IMR-90 (cell line): ENCODE data around the gene SLC2A1. TPM values are rescaled to one million over a fixed set of nuclear protein-coding genes. Genes with fewer than 3 reads are reported as not detected.

ENCODE experiments used
- ATAC-seq: fragments of 200-7000 bp; cut with Tn5 transposase; 2 replicates; pipeline ENCODE4 v1.9.1; 2020; ENCODE audit warnings: low read depth, mild to moderate bottlenecking, moderate library complexity
- BruUV-seq: library from RNA; stranded (reverse); fragments of 400-500 nt; replicated peaks from 2 replicates; lab custom pipeline; 2021; lab: Mats Ljungman, UMichigan
- CTCF ChIA-PET: fragments of 300-600 bp; formaldehyde crosslinking; extraction: SDS; loops from one replicate; lab custom pipeline; 2021; ENCODE audit warnings: antibody characterized with exemption; lab: Yijun Ruan, JAX
- POLR2A ChIA-PET: fragments of 300-600 bp; sonication (Branson Sonifier 250); formaldehyde crosslinking; loops from one replicate; lab custom pipeline; 2022; ENCODE audit warnings: antibody characterized with exemption; ENCODE audit not compliant: unreplicated experiment; lab: Charles Lee
- DNase-seq: peaks from one replicate; pipeline ENCODE4 v3.0.0; 2013
- H2AFZ ChIP-seq: replicated peaks from 2 replicates; pipeline ENCODE3; 2013; ENCODE audit warnings: low read length, mild to moderate bottlenecking; ENCODE audit not compliant: poor library complexity
- H2AK5ac ChIP-seq: 2 replicates; pipeline ENCODE4 v1.6.1; 2013; ENCODE audit warnings: low read depth, low read length, inconsistent platforms
- H2AK9ac ChIP-seq: replicated peaks from 2 replicates; pipeline ENCODE3; 2013; ENCODE audit warnings: mild to moderate bottlenecking, low read depth, low read length, moderate library complexity; ENCODE audit not compliant: poor library complexity
- H2BK120ac ChIP-seq: 2 replicates; pipeline ENCODE4 v1.6.1; 2013; ENCODE audit warnings: low read depth, low read length, inconsistent platforms
- H2BK15ac ChIP-seq: 3 replicates; pipeline ENCODE4 v1.6.1; 2013; ENCODE audit warnings: low read depth, low read length, inconsistent platforms
- H2BK20ac ChIP-seq: 2 replicates; pipeline ENCODE4 v1.6.1; 2013; ENCODE audit warnings: low read depth, mild to moderate bottlenecking, inconsistent platforms, low read length, moderate library complexity
- H2BK5ac ChIP-seq: 2 replicates; pipeline ENCODE4 v1.6.1; 2013; ENCODE audit warnings: mild to moderate bottlenecking, low read depth, low read length, inconsistent platforms; ENCODE audit not compliant: poor library complexity, severe bottlenecking
- H3K14ac ChIP-seq: replicated peaks from 2 replicates; pipeline ENCODE4 v1.6.1; 2013; ENCODE audit warnings: low read depth, low read length, inconsistent platforms
- H3K18ac ChIP-seq: 2 replicates; pipeline ENCODE4 v1.6.1; 2013; ENCODE audit warnings: low read depth, low read length, control low read depth
- H3K23ac ChIP-seq: 2 replicates; pipeline ENCODE4 v1.6.1; 2013; ENCODE audit warnings: low read depth, low read length, inconsistent platforms
- H3K27ac ChIP-seq: 2 replicates; pipeline ENCODE4 v1.5.1; 2013; ENCODE audit warnings: mild to moderate bottlenecking, control low read depth, low read length; ENCODE audit not compliant: insufficient read depth
- H3K27me3 ChIP-seq: 2 replicates; pipeline ENCODE4 v1.6.1; 2013; ENCODE audit warnings: low read length; ENCODE audit not compliant: control insufficient read depth, insufficient read depth
- H3K36me3 ChIP-seq: 2 replicates; pipeline ENCODE4 v1.6.1; 2013; ENCODE audit warnings: low read length, mixed read lengths; ENCODE audit not compliant: control insufficient read depth, insufficient read depth
- H3K4ac ChIP-seq: 2 replicates; pipeline ENCODE4 v1.6.1; 2013; ENCODE audit warnings: low read depth, low read length, inconsistent platforms
- H3K4me1 ChIP-seq: 2 replicates; pipeline ENCODE4 v1.6.1; 2013; ENCODE audit warnings: low read length, mixed read lengths; ENCODE audit not compliant: control insufficient read depth, insufficient read depth
- H3K4me2 ChIP-seq: 2 replicates; pipeline ENCODE4 v1.6.1; 2013; ENCODE audit warnings: low read depth, mild to moderate bottlenecking, control low read depth, low read length, moderate library complexity
- H3K4me3 ChIP-seq: 2 replicates; pipeline ENCODE4 v1.5.1; 2013; ENCODE audit warnings: low read depth, mild to moderate bottlenecking, control low read depth, low read length, moderate library complexity; ENCODE audit not compliant: insufficient read depth
- H3K56ac ChIP-seq: 2 replicates; pipeline ENCODE4 v1.6.1; 2013; ENCODE audit warnings: low read length, inconsistent platforms; ENCODE audit not compliant: insufficient read depth; ENCODE audit errors: extremely low read depth
- H3K79me1 ChIP-seq, 2 experiments: 2 replicates each; pipeline ENCODE4 v1.6.1; 2013; ENCODE audit warnings: low read length in 2 of 2, inconsistent platforms in 1 of 2, low read depth in 1 of 2
- H3K9ac ChIP-seq: 2 replicates; pipeline ENCODE4 v1.6.1; 2013; ENCODE audit warnings: low read depth, low read length, control low read depth
- H3K9me1 ChIP-seq: 2 replicates; pipeline ENCODE4 v1.6.1; 2013; ENCODE audit warnings: low read length, inconsistent platforms; ENCODE audit not compliant: insufficient read depth
- H3K9me3 ChIP-seq: 2 replicates; pipeline ENCODE4 v1.6.1; 2013; ENCODE audit warnings: low read length; ENCODE audit not compliant: control insufficient read depth, insufficient read depth
- H4K20me1 ChIP-seq: 2 replicates; pipeline ENCODE4 v1.6.1; 2013; ENCODE audit warnings: low read length, inconsistent platforms; ENCODE audit not compliant: insufficient read depth
- H4K5ac ChIP-seq: 2 replicates; pipeline ENCODE4 v1.6.1; 2013; ENCODE audit warnings: mild to moderate bottlenecking, low read depth, low read length, control low read depth
- H4K8ac ChIP-seq, 2 experiments: 2 replicates each; pipeline ENCODE4 v1.6.1; 2013; ENCODE audit warnings: low read depth in 2 of 2, low read length in 2 of 2, control low read depth in 1 of 2, inconsistent platforms in 1 of 2
- H4K91ac ChIP-seq: 2 replicates; pipeline ENCODE4 v1.6.1; 2013; ENCODE audit warnings: low read depth, low read length, inconsistent platforms; ENCODE audit not compliant: insufficient read depth
- CEBPB ChIP-seq: IDR thresholded peaks from 2 replicates; pipeline ENCODE4 v1.6.1; 2012; ENCODE audit warnings: low read depth, low read length, improper control_type of control experiment
- ELK1 ChIP-seq: fragments of 150-350 bp; IDR thresholded peaks from 2 replicates; pipeline ENCODE4 v1.6.1; 2016; ENCODE audit warnings: low read depth, mild to moderate bottlenecking, low read length, moderate library complexity, borderline replicate concordance
- FOS ChIP-seq: fragments of 150-350 bp; IDR thresholded peaks from 2 replicates; pipeline ENCODE4 v1.6.1; 2016; ENCODE audit warnings: low read depth, low read length
- MAFK ChIP-seq: IDR thresholded peaks from 2 replicates; pipeline ENCODE4 v1.6.1; 2012; ENCODE audit warnings: low read depth, low read length, improper control_type of control experiment
- MAZ ChIP-seq: IDR thresholded peaks from 2 replicates; pipeline ENCODE4 v1.6.1; 2012; ENCODE audit warnings: low read depth, mild to moderate bottlenecking, low read length, improper control_type of control experiment, moderate library complexity, borderline replicate concordance
- MXI1 ChIP-seq: IDR thresholded peaks from 2 replicates; pipeline ENCODE4 v1.6.1; 2012; ENCODE audit warnings: low read depth, mild to moderate bottlenecking, low read length, moderate library complexity, borderline replicate concordance
- NFE2L2 ChIP-seq: fragments of 150-350 bp; IDR thresholded peaks from 2 replicates; pipeline ENCODE4 v1.6.1; 2016; ENCODE audit warnings: low read depth, mild to moderate bottlenecking, low read length
- POLR2A ChIP-seq: IDR thresholded peaks from 2 replicates; pipeline ENCODE4 v1.6.1; 2012; ENCODE audit warnings: mild to moderate bottlenecking, low read depth, low read length
- RAD21 ChIP-seq: IDR thresholded peaks from 2 replicates; pipeline ENCODE4 v1.6.1; 2012; ENCODE audit warnings: low read length, improper control_type of control experiment
- RFX5 ChIP-seq: IDR thresholded peaks from 2 replicates; pipeline ENCODE4 v1.8.0; 2012; ENCODE audit warnings: low read depth, mild to moderate bottlenecking, low read length, moderate library complexity
- SMC3 ChIP-seq: fragments of 150-350 bp; IDR thresholded peaks from 2 replicates; pipeline ENCODE4 v1.6.1; 2016; ENCODE audit warnings: low read depth, mild to moderate bottlenecking, antibody characterized with exemption, low read length, moderate library complexity
- USF2 ChIP-seq: fragments of 150-350 bp; IDR thresholded peaks from 2 replicates; pipeline ENCODE4 v1.6.1; 2017; ENCODE audit warnings: mild to moderate bottlenecking, antibody characterized with exemption, low read length, low read depth
- WGBS, 2 experiments: methylation state at CpG; one replicate each; pipeline versions ENCODE4 v1.1.5 to v1.1.7; 2013; ENCODE audit warnings: missing lambda C conversion rate in 2 of 2; ENCODE audit not compliant: insufficient read length in 1 of 2; ENCODE audit errors: extremely low coverage in 2 of 2; 5-methylcytosine and 5-hydroxymethylcytosine counted together
- dilution Hi-C: fragments of 300-500 bp; cut with HindIII; formaldehyde crosslinking; loops from one replicate; pipeline ENCODE4 v1.14.3; 2018; ENCODE audit warnings: low sequenced_read_pairs; ENCODE audit not compliant: unreplicated experiment
- in situ Hi-C: fragments of 300-500 bp; cut with MboI; formaldehyde crosslinking; loops from 3 replicates; pipeline ENCODE4 v1.14.3; 2019; ENCODE audit warnings: low sequenced_read_pairs, inconsistent platforms, mixed read lengths
- intact Hi-C: fragments of 100-400 bp; cut with micrococcal nuclease; formaldehyde crosslinking; loops from 2 replicates; pipeline ENCODE4 v1.10.0; 2022
- polyA plus RNA-seq, 3 experiments: library from polyadenylated mRNA; depleted of rRNA; stranded (reverse); fragments of >200 nt; gene quantifications; 2 replicates each; pipeline ENCODE4 v1.2.3, GENCODE V29; 2012; ENCODE audit warnings: low replicate concordance in 1 of 3
- total RNA-seq: library from RNA; depleted of rRNA; stranded (reverse); fragments of >200 nt; gene quantifications from 2 replicates; pipeline ENCODE4 v1.2.3, GENCODE V29; 2012

The SLC2A1 gene
- total and polyA plus RNA-seq, 2 of the 4 experiments (the other 2 are of a cell fraction), result 200 to 395 TPM

DNA sequence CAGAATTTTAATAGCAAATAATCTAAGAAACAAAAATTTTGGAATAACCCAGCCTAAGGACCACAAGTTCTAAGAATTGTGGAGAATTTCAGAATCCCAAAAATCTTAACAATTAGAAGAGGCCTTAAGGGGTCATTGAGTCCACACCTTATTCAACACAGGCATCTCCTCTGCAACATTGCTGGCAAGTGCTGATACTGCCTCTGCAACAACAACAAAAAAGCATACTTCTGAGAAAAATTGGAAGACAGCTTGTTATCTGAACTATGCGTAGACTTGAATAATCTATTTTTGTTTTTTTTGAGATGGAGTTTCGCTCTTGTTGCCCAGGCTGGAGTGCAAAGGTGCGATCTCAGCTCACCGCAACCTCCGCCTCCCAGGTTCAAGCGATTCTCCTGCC is 24.0 kb upstream of the SLC2A1 start:
- intact Hi-C loops (loop anchor here (5.0 kb wide), 1 partner anchor 35 kb away; no protein-coding TSS in a partner anchor), in situ Hi-C loops (no loop called here), dilution Hi-C loops (no loop called here)
- no peak overlapping the region for H2BK5ac ChIP-seq
- H3K18ac ChIP-seq, result no peak overlapping the region
- H3K36me3 ChIP-seq, result peaks cover 13% of the 10 kb centered on the region; the same call in 1 of the 2 replicates
- no peak overlapping the region for H4K91ac ChIP-seq
- H3K56ac ChIP-seq, result no peak overlapping the region
- no peak overlapping the region for H3K27ac ChIP-seq
- H3K27me3 ChIP-seq, result no peaks in the 10 kb centered on the region
- H3K9me3 ChIP-seq, result no peaks in the 10 kb centered on the region
- no peak for ATAC-seq
- H4K5ac ChIP-seq, result no peak overlapping the region
- H3K4ac ChIP-seq, result no peak overlapping the region
- no peaks in the 10 kb centered on the region for H4K20me1 ChIP-seq
- no peak overlapping the region for H3K9ac ChIP-seq
- DNase-seq, result no peak
- no peak overlapping the region for H2BK20ac ChIP-seq
- peaks cover 22% of the 10 kb centered on the region for H3K9me1 ChIP-seq
- H4K8ac ChIP-seq, result no peak overlapping the region
- H2AFZ ChIP-seq, result no peak overlapping the region
- CTCF ChIA-PET, result no interaction called here
- H2AK9ac ChIP-seq, result no peak overlapping the region
- H2BK15ac ChIP-seq, result no peak overlapping the region
- H3K23ac ChIP-seq, result no peak overlapping the region
- no peak overlapping the region for H3K4me2 ChIP-seq
- H3K4me1 ChIP-seq, result peaks cover 13% of the 10 kb centered on the region
- POLR2A ChIA-PET, result interaction anchor here (0.5 kb wide), 1 partner anchor 30 kb away, joined by 3 read pairs; no protein-coding TSS in a partner anchor
- BruUV-seq, result no TSS peak
- peaks cover 0 to 19% of the 10 kb centered on the region in 2 experiments; a peak in 2 of 4 replicates for H3K79me1 ChIP-seq
- TF ChIP-seq NFE2L2, result no peak
- no peak for TF ChIP-seq FOS
- no peak for TF ChIP-seq CEBPB
- no peak for TF ChIP-seq MAZ
- TF ChIP-seq ELK1, result no peak
- TF ChIP-seq RFX5, result no peak
- TF ChIP-seq USF2, result no peak
- TF ChIP-seq MAFK, result no peak
- TF ChIP-seq RAD21, result no peak
- TF ChIP-seq SMC3, result no peak
- no peak for TF ChIP-seq POLR2A
- TF ChIP-seq MXI1, result no peak
- no CpG with 5 or more reads among the region's 6 CpGs for WGBS, 2 experiments
- H3K14ac ChIP-seq, result no peak overlapping the region
- H3K4me3 ChIP-seq, result no peak overlapping the region
- H2AK5ac ChIP-seq, result no peak overlapping the region
- no peak overlapping the region for H2BK120ac ChIP-seq
